GM23248 (cell line): ENCODE measurements around the gene ANKRD11. TPM values are rescaled to one million over a fixed set of nuclear protein-coding genes. Genes with fewer than 3 reads are reported as not detected.

Experiments
- DNase-seq: peaks from one replicate; pipeline ENCODE4 v3.0.0-alpha.2; 2015
- H2AFZ ChIP-seq: fragments of 200-600 bp; sonication (generic); 2 replicates; pipeline ENCODE4 v1.6.1; 2016; ENCODE audit warnings: antibody characterized with exemption
- H3F3A ChIP-seq: fragments of 200-600 bp; sonication (generic); 2 replicates; pipeline ENCODE4 v1.6.1; 2016; ENCODE audit warnings: mild to moderate bottlenecking, antibody characterized with exemption, mixed run types; ENCODE audit not compliant: insufficient read depth
- H3K27ac ChIP-seq: fragments of 200-600 bp; sonication (generic); 2 replicates; pipeline ENCODE4 v1.5.1; 2016; ENCODE audit warnings: mild to moderate bottlenecking
- H3K27me3 ChIP-seq: fragments of 200-600 bp; sonication (generic); replicated peaks from 2 replicates; pipeline ENCODE4 v1.6.1; 2016; ENCODE audit warnings: mild to moderate bottlenecking; ENCODE audit not compliant: insufficient read depth
- H3K36me3 ChIP-seq: fragments of 200-600 bp; sonication (generic); 2 replicates; pipeline ENCODE4 v1.6.1; 2016; ENCODE audit warnings: low read depth, mild to moderate bottlenecking
- H3K4me1 ChIP-seq: fragments of 200-600 bp; sonication (generic); 2 replicates; pipeline ENCODE4 v1.6.1; 2016; ENCODE audit warnings: mild to moderate bottlenecking; ENCODE audit not compliant: insufficient read depth
- H3K4me2 ChIP-seq: fragments of 200-600 bp; sonication (generic); one replicate; pipeline ENCODE4 v1.6.1; 2016; ENCODE audit warnings: mild to moderate bottlenecking; ENCODE audit not compliant: unreplicated experiment
- H3K4me3 ChIP-seq: fragments of 200-600 bp; sonication (generic); 2 replicates; pipeline ENCODE4 v1.5.1; 2016; ENCODE audit warnings: mild to moderate bottlenecking
- H3K79me2 ChIP-seq: fragments of 200-600 bp; sonication (generic); 2 replicates; pipeline ENCODE4 v1.6.1; 2016; ENCODE audit warnings: mild to moderate bottlenecking; ENCODE audit not compliant: insufficient read depth
- H3K9ac ChIP-seq: fragments of 200-600 bp; sonication (generic); 2 replicates; pipeline ENCODE4 v1.6.1; 2016; ENCODE audit warnings: mild to moderate bottlenecking
- H3K9me2 ChIP-seq: fragments of 200-600 bp; sonication (generic); 2 replicates; pipeline ENCODE4 v1.6.1; 2016; ENCODE audit warnings: mixed run types, mild to moderate bottlenecking, moderate library complexity; ENCODE audit not compliant: insufficient read depth
- H3K9me3 ChIP-seq: fragments of 200-600 bp; sonication (generic); one replicate; pipeline ENCODE4 v1.6.1; 2017; ENCODE audit warnings: low read depth
- H4K20me1 ChIP-seq: fragments of 200-600 bp; sonication (generic); 2 replicates; pipeline ENCODE4 v1.6.0; 2016; ENCODE audit not compliant: insufficient read depth
- EZH2 ChIP-seq: fragments of 200-600 bp; sonication (generic); IDR thresholded peaks from 2 replicates; pipeline ENCODE4 v1.6.1; 2018; ENCODE audit warnings: antibody characterized with exemption, mild to moderate bottlenecking; ENCODE audit not compliant: insufficient read depth, poor library complexity, severe bottlenecking
- EZH2phosphoT487 ChIP-seq: fragments of 200-600 bp; sonication (generic); IDR thresholded peaks from 2 replicates; pipeline ENCODE4 v1.6.1; 2018; ENCODE audit warnings: antibody characterized with exemption, moderate library complexity, mild to moderate bottlenecking, low read depth; ENCODE audit not compliant: insufficient read depth
- WGBS, 2 experiments: methylation state at CpG; one replicate each; pipeline ENCODE4 v1.1.6; 2015 to 2017; ENCODE audit warnings: low lambda C conversion rate in 2 of 2, low coverage in 1 of 2; ENCODE audit errors: missing lambda C conversion rate in 2 of 2; 5-methylcytosine and 5-hydroxymethylcytosine counted together
- in situ Hi-C: fragments of 300-500 bp; cut with MboI; formaldehyde crosslinking; loops from 2 replicates; pipeline ENCODE4 v1.15.0; 2020
- polyA plus RNA-seq: library from polyadenylated mRNA; unstranded; fragments of >200 nt; fragmentation: Nextera tagmentation; extraction: Ambion mirVana; gene quantifications from 2 replicates; pipeline ENCODE4 v1.2.1, GENCODE V29; 2016
- total RNA-seq: library from RNA; depleted of rRNA; stranded (reverse); fragments of >200 nt; shearing (Covaris generic); gene quantifications from 2 replicates; pipeline ENCODE4 v1.2.3, GENCODE V29; 2014

ANKRD11 gene
- total and polyA plus RNA-seq, 2 experiments from 2014 or later, result 39.3 to 84.7 TPM

DNA sequence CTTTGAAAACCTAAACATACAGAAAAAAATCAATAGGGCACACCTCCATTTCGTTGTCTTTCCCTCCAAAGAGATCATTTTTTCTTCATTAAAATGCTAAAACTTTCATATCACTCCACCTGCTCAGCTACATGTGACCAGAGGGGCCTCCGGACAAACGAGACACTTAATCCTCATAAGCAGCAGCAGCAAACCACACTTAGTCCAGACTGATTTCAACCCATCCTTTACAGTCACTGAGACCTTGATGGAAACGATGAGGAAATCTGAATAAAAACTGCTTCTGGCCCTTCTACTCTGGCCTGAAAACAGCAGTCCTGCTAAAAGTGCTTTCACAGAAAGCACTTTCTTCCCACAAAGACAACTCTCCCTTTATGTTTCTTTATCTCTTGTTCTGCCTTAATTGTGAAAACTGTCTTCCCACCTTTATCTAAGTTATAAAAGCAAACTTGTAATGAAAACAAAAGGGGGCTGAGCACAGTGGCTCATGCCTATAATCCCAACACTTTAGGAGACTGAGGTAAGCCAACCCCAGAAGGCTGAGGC, 4.6 kb downstream of the ANKRD11 start:
- H3K9ac ChIP-seq, result no peak overlapping the region
- H4K20me1 ChIP-seq, result peaks cover 62% of the 10 kb centered on the region
- WGBS, 2 experiments, result 96 to 97% methylated on average over 4 of the region's 4 CpGs

DNA sequence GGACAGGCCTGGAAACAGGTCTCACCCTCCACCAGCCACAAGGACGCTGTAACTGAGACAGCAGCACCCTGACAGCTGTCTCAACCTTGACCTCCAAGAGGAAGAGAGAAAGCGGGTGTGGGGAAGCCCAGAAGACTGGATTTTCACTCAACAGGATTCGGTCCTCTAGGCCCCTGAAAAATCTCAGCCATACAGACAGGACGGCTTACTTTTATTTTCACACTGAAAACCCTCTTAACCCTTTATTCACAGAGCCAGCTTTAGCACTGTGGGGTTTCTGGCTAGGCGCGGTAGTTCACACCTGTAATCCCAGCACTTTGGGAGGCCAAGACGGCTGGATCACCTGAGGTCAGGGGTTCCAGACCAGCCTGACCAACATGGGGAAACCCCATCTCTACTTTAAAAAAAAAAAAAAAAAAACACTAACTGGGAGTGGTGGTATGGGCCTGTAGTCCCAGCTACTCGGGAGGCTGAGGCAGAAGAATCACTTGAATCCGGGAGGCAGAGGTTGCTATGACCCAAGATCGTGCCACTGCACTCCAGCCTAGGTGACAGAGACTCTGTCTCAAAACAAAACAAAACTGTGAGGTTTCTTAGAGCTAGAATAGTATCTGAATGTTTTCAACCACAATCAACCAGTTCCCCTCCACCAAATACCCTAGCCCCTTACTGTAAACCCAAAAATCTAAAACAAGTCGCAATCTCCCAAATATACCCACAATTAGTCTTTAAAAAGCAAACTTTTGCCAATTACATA, 5.3 kb downstream of the ANKRD11 start:
- Histone ChIP-seq H3K27me3 (no peaks in the 10 kb centered on the region), H3K27ac (0 out of 2 replicates have a peak overlapping the region, but pooled peaks have one; percentile 0), H3K9ac (no peak overlapping the region), H3K36me3 (no peaks in the 10 kb centered on the region), H3K9me2 (no peaks in the 10 kb centered on the region), H3K4me1 (peaks cover 44% of the 10 kb centered on the region), H3K79me2 (peaks cover 90% of the 10 kb centered on the region), H2AFZ (no peak overlapping the region), H3F3A (peaks cover 39% of the 10 kb centered on the region), H4K20me1 (peaks cover 69% of the 10 kb centered on the region), H3K9me3 (no peaks in the 10 kb centered on the region), H3K4me2 (no peak overlapping the region), H3K4me3 (no peak overlapping the region)
- no peak for TF ChIP-seq EZH2phosphoT487
- TF ChIP-seq EZH2, result no peak
- in situ Hi-C loops, result no loop called here
- WGBS, 2 experiments, result 73 to 74% methylated on average over 11 of the region's 11 CpGs
- no peak for DNase-seq

More for the DNA sequence above, 4.6 kb downstream of the ANKRD11 start:
- Histone ChIP-seq H3K36me3 (no peaks in the 10 kb centered on the region), H3K4me1 (peaks cover 44% of the 10 kb centered on the region), H3K4me3 (no peak overlapping the region), H3K27ac (0 out of 2 replicates have a peak overlapping the region, but pooled peaks have one; percentile 0), H3K9me3 (no peaks in the 10 kb centered on the region), H3K27me3 (no peaks in the 10 kb centered on the region), H2AFZ (no peak overlapping the region), H3K4me2 (no peak overlapping the region), H3F3A (peaks cover 39% of the 10 kb centered on the region), H3K9me2 (no peaks in the 10 kb centered on the region), H3K79me2 (peaks cover 83% of the 10 kb centered on the region)
- DNase-seq, result no peak
- in situ Hi-C loops, result no loop called here
- TF ChIP-seq EZH2phosphoT487 (no peak), EZH2 (no peak)

DNA sequence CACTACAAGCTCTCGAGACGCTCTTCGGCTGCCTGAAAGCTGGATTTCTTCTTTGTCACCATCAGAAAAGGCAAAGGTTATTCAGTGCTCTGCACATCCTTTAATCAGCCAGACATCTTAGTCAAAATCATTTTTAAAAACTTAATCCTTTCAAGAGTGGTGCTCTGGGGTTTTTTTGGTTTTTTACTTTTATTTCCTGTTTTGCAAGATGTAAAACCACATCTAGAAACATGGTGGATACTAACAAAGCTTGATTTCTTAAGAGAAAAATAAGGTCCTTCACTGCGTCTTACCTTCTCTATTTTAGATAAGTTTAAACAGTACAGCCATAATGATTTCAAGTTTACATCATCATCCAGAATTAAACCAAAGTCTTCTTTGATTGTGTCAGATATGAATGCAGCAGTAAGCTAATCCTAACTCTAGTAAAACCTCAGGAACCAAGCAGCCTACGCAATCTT, 6.3 kb downstream of the ANKRD11 start:
- Histone ChIP-seq H3K27me3 (no peaks in the 10 kb centered on the region), H3K4me3 (no peak overlapping the region), H3K27ac (peak overlapping the region; percentile 0; the same call in 1 of the 2 replicates), H3K4me2 (no peak overlapping the region), H3K9me2 (no peaks in the 10 kb centered on the region), H2AFZ (no peak overlapping the region), H3K9me3 (no peaks in the 10 kb centered on the region), H4K20me1 (peaks cover 76% of the 10 kb centered on the region), H3K79me2 (peaks cover 100% of the 10 kb centered on the region), H3K36me3 (no peaks in the 10 kb centered on the region), H3F3A (peaks cover 39% of the 10 kb centered on the region), H3K9ac (no peak overlapping the region), H3K4me1 (peaks cover 46% of the 10 kb centered on the region)
- 98% methylated on average over 5 of the region's 5 CpGs for WGBS, 2 experiments
- no peak for TF ChIP-seq EZH2phosphoT487
- TF ChIP-seq EZH2, result no peak
- no peak for DNase-seq
- in situ Hi-C loops, result no loop called here

- Histone ChIP-seq H3K4me2 (peak overlapping the region; percentile 12), H3K27ac (peak overlapping the region; percentile 32; the same call in 1 of the 2 replicates), H3F3A (peaks cover 28% of the 10 kb centered on the region; the same call in 1 of the 2 replicates), H3K4me3 (no peak overlapping the region), H3K9ac (peak overlapping the region; percentile 5; the same call in 1 of the 2 replicates), H3K79me2 (peaks cover 100% of the 10 kb centered on the region), H2AFZ (no peak overlapping the region), H3K36me3 (no peaks in the 10 kb centered on the region), H3K27me3 (no peaks in the 10 kb centered on the region), H4K20me1 (peaks cover 81% of the 10 kb centered on the region), H3K4me1 (peaks cover 54% of the 10 kb centered on the region), H3K9me3 (no peaks in the 10 kb centered on the region), H3K9me2 (no peaks in the 10 kb centered on the region)
- 33 to 39% methylated on average over 5 of the region's 5 CpGs for WGBS, 2 experiments
- DNase-seq, result no peak
- in situ Hi-C loops, result no loop called here
- TF ChIP-seq EZH2phosphoT487 (no peak), EZH2 (no peak)
Observed at GRCh38 chr16:89482817-89483205, 7.5 kb downstream of the ANKRD11 start.
